Right lobe of liver (tissue), 6 donors: ENCODE results near the gene DDC. TPM values are rescaled to one million over a fixed set of nuclear protein-coding genes. Genes with fewer than 3 reads are reported as not detected.

Source experiments
- ATAC-seq, 4 donors: fragments of 200-7000 bp; cut with Tn5 transposase; one replicate each; pipeline ENCODE4 v1.9.1; 2020; ENCODE audit warnings: mild to moderate bottlenecking in 4 of 4, moderate library complexity in 4 of 4
- DNase-seq, 3 donors: peaks; one replicate each; pipeline ENCODE4 v3.0.0-alpha.2; 2020
- H3K27ac ChIP-seq, 3 donors: fragments of 200-600 bp; one replicate each; pipeline ENCODE4 v1.8.0; 2022
- H3K27me3 ChIP-seq, 2 donors: fragments of 200-600 bp; one replicate each; pipeline ENCODE4 v1.8.0; 2022
- H3K36me3 ChIP-seq, 4 donors: fragments of 200-600 bp; sonication (generic) in 1 of 4; one replicate each; pipeline versions ENCODE4 v1.5.1 to v1.8.0; 2017 to 2022; ENCODE audit warnings: control low read depth in 1 of 4
- H3K4me1 ChIP-seq, 4 donors: fragments of 200-600 bp; sonication (generic) in 1 of 4; one replicate each; pipeline versions ENCODE4 v1.5.1 to v1.8.0; 2017 to 2022; ENCODE audit warnings: control low read depth in 1 of 4
- H3K4me3 ChIP-seq, 3 donors: fragments of 200-600 bp; one replicate each; pipeline ENCODE4 v1.8.0; 2022
- H3K9me3 ChIP-seq, 4 donors: fragments of 200-600 bp; sonication (generic) in 1 of 4; one replicate each; pipeline versions ENCODE4 v1.5.1 to v1.8.0; 2017 to 2022; ENCODE audit warnings: control low read depth in 1 of 4
- CTCF ChIP-seq, 4 donors: fragments of 200-600 bp in 3 of 4; fragments of 450-650 bp in 1 of 4; IDR thresholded peaks; one replicate each; pipeline versions ENCODE4 v1.5.1 to v1.8.0; 2016 to 2022; ENCODE audit warnings: antibody characterized with exemption in 4 of 4, mild to moderate bottlenecking in 2 of 4
- POLR2A ChIP-seq: fragments of 450-650 bp; IDR thresholded peaks from one replicate; pipeline ENCODE4 v1.6.1; 2017; ENCODE audit warnings: antibody characterized with exemption, mild to moderate bottlenecking
- WGBS: methylation state at CpG from one replicate; pipeline ENCODE4 v1.1.6; 2018; ENCODE audit warnings: low coverage, low lambda C conversion rate; ENCODE audit not compliant: insufficient coverage; ENCODE audit errors: missing lambda C conversion rate; 5-methylcytosine and 5-hydroxymethylcytosine counted together
- intact Hi-C, 2 donors: fragments of 100-400 bp; cut with DNase I; formaldehyde crosslinking; loops; one replicate each; pipeline versions ENCODE4 v1.11.2 to v1.14.1; 2022
- total RNA-seq, 6 experiments: library from RNA; depleted of rRNA in 2 of 6; stranded (reverse); fragments of >200 nt in 2 of 6; fragmentation: NEBNext Ultra II Directional in 3 of 6; extraction: Animal tissue kit (Norgen Biotek cat#: 25700) in 3 of 6; gene quantifications; one replicate each; pipeline versions ENCODE4 v1.1.0 to v1.2.4, GENCODE V29; 2016 to 2023
- donor health status: DM: no; HTN: yes; CAD: no.
- donor health status: DM: no; HTN: no; CAD: no.
- donor health status: DM: no; HTN: no; CAD: no.
- donor health status: DM: no; HTN: yes; CAD: no.
- donor health status: DM: no; HTN: yes; CAD: no.

Gene DDC
- total RNA-seq, 6 experiments from 2014 or later, result 37.9 to 75.7 (median 45.2) TPM

GRCh38 chr7:50431722-50432305, 133.4 kb downstream of the DDC start:
- H3K4me1 ChIP-seq, result no peaks in the 10 kb centered on the region
- WGBS, result 75% methylated on average over 4 of the region's 4 CpGs
- H3K4me3 ChIP-seq, result no peak overlapping the region
- no peak overlapping the region for H3K27ac ChIP-seq
- no peaks in the 10 kb centered on the region for H3K9me3 ChIP-seq
- intact Hi-C loops, result loop anchor here in 1 of 2 donors (10.0 kb wide), 1 partner anchor 217 kb away; no protein-coding TSS in a partner anchor
- H3K27me3 ChIP-seq, result no peaks in the 10 kb centered on the region
- ATAC-seq (no peak), DNase-seq (no peak)
- no peak for TF ChIP-seq CTCF (IDR thresholded peaks at IDR 0.05)
- no peak for TF ChIP-seq POLR2A
- H3K36me3 ChIP-seq, result no peaks in the 10 kb centered on the region

GRCh38 chr7:50431316-50431715, 133.9 kb downstream of the DDC start:
- H3K4me3 ChIP-seq, result no peak overlapping the region
- intact Hi-C loops, result loop anchor here in 1 of 2 donors (10.0 kb wide), 1 partner anchor 217 kb away; no protein-coding TSS in a partner anchor
- H3K4me1 ChIP-seq, result no peaks in the 10 kb centered on the region
- ATAC-seq, result no peak
- H3K27me3 ChIP-seq, result no peaks in the 10 kb centered on the region
- no peaks in the 10 kb centered on the region for H3K36me3 ChIP-seq
- no peaks in the 10 kb centered on the region for H3K9me3 ChIP-seq
- 83% methylated on average over 2 of the region's 2 CpGs for WGBS
- TF ChIP-seq CTCF (IDR thresholded peaks at IDR 0.05) (no peak), POLR2A (no peak)
- H3K27ac ChIP-seq, result no peak overlapping the region
- DNase-seq, result no peak

GRCh38 chr7:50428911-50429310, 136.3 kb downstream of the DDC start:
- no peak for DNase-seq
- no peak for ATAC-seq
- WGBS, result 81% methylated on average over 3 of the region's 3 CpGs

GRCh38 chr7:50427518-50427917, 137.7 kb downstream of the DDC start:
- Histone ChIP-seq H3K9me3 (no peaks in the 10 kb centered on the region), H3K27ac (no peak overlapping the region), H3K36me3 (no peaks in the 10 kb centered on the region), H3K27me3 (no peaks in the 10 kb centered on the region), H3K4me3 (no peak overlapping the region), H3K4me1 (no peaks in the 10 kb centered on the region)
- WGBS, result 60% methylated on average over 2 of the region's 2 CpGs
- no peak for DNase-seq
- intact Hi-C loops, result no loop called here
- TF ChIP-seq POLR2A (no peak), CTCF (IDR thresholded peaks at IDR 0.05) (no peak)
- no peak for ATAC-seq

More at GRCh38 chr7:50428911-50429310, 136.3 kb downstream of the DDC start:
- TF ChIP-seq POLR2A, result no peak
- no peak for TF ChIP-seq CTCF (IDR thresholded peaks at IDR 0.05)
- H3K4me1 ChIP-seq, result no peaks in the 10 kb centered on the region
- no peaks in the 10 kb centered on the region for H3K36me3 ChIP-seq
- no peak overlapping the region for H3K4me3 ChIP-seq
- H3K27ac ChIP-seq, result no peak overlapping the region
- H3K9me3 ChIP-seq, result no peaks in the 10 kb centered on the region
- H3K27me3 ChIP-seq, result no peaks in the 10 kb centered on the region
- intact Hi-C loops, result no loop called here
